Small intestine (tissue), 7 donors: ENCODE measurements around the gene MAP3K10. TPM values are rescaled to one million over a fixed set of nuclear protein-coding genes. Genes with fewer than 3 reads are reported as not detected.

Experiments
- DNase-seq, 2 donors: peaks; one replicate each; pipeline versions ENCODE4 v3.0.0 to v3.0.0-alpha.2; 2013
- FAIRE-seq: peaks from 2 replicates; lab custom pipeline; 2012; peaks lifted over from hg19 to GRCh38; lab: Jason Lieb, UNC
- H3K27ac ChIP-seq, 3 donors: one replicate each; pipeline ENCODE4 v1.5.1; 2013; ENCODE audit warnings: low read length in 2 of 3, mild to moderate bottlenecking in 2 of 3, control low read depth in 1 of 3, inconsistent platforms in 1 of 3, low read depth in 1 of 3, moderate library complexity in 1 of 3
- H3K27me3 ChIP-seq, 3 donors: one replicate each; pipeline ENCODE4 v1.6.1; 2013; ENCODE audit warnings: low read length in 3 of 3, inconsistent platforms in 1 of 3; ENCODE audit not compliant: control insufficient read depth in 3 of 3, insufficient read depth in 3 of 3
- H3K36me3 ChIP-seq, 3 donors: one replicate each; pipeline ENCODE4 v1.6.1; 2013; ENCODE audit warnings: low read length in 3 of 3, inconsistent platforms in 1 of 3, low read depth in 1 of 3, mild to moderate bottlenecking in 1 of 3, moderate library complexity in 1 of 3; ENCODE audit not compliant: control insufficient read depth in 3 of 3, insufficient read depth in 2 of 3
- H3K4me1 ChIP-seq, 3 donors: one replicate each; pipeline ENCODE4 v1.6.1; 2013; ENCODE audit warnings: low read length in 2 of 3, inconsistent platforms in 1 of 3, low read depth in 1 of 3, mild to moderate bottlenecking in 1 of 3, moderate library complexity in 1 of 3; ENCODE audit not compliant: control insufficient read depth in 3 of 3, insufficient read depth in 2 of 3
- H3K4me3 ChIP-seq, 3 donors: one replicate each; pipeline ENCODE4 v1.5.1; 2013; ENCODE audit warnings: low read length in 3 of 3, control low read depth in 1 of 3, inconsistent platforms in 1 of 3, low read depth in 1 of 3, mild to moderate bottlenecking in 1 of 3, moderate library complexity in 1 of 3
- H3K9me3 ChIP-seq, 2 donors: one replicate each; pipeline ENCODE4 v1.6.1; 2013; ENCODE audit warnings: low read depth in 1 of 2, low read length in 1 of 2; ENCODE audit not compliant: control insufficient read depth in 2 of 2, insufficient read depth in 1 of 2
- WGBS, 3 donors: extraction: QIAGEN DNeasy Blood & Tissue Kit; methylation state at CpG; one replicate each; pipeline ENCODE4 v1.1.7; 2013; 5-methylcytosine and 5-hydroxymethylcytosine counted together
- polyA plus RNA-seq, 4 donors: library from polyadenylated mRNA; stranded (reverse) in 3 of 4; unstranded in 1 of 4; fragments of 200-250 nt in 3 of 4; fragments of 120-200 nt in 1 of 4; gene quantifications; one replicate each; pipeline versions ENCODE4 v1.2.1 to v1.2.3, GENCODE V29; 2013
- donor health status: healthy with polysubstance abuse.
- donor health status: control.
- donor health status: control.
- donor health status: Bipolar disorder and iron deficiency.
- donor health status: healthy.

The MAP3K10 gene
- polyA plus RNA-seq, 4 donors, result 5.4 to 9.7 (median 6.9) TPM

DNA sequence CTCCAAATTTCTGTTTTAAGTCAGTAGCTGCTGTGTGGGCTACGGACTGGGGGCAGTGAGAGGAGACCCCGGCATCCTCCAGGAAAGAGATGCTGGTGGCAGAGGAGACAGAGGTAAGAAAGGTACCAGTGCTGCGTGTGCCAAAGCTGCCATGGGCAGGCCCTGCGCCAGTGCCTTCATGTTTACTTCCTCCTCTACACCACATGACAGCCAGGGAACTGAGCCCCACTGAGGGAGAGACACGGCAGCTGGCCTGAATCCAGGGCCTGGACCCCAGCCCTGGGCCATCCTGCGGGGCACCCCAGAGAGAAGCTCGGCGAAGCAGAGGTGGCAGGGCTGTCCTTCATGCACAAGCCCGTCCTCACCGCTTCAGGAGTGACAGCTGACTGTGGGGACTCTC is 58.0 kb downstream of the MAP3K10 start:
- H3K9me3 ChIP-seq, result no peaks in the 10 kb centered on the region
- DNase-seq (no peak), FAIRE-seq (no peak)
- H3K4me3 ChIP-seq, result no peak overlapping the region
- no peaks in the 10 kb centered on the region for H3K27me3 ChIP-seq
- H3K4me1 ChIP-seq, result peaks cover 0 to 10% (median 3%) of the 10 kb centered on the region in 3 donors
- H3K27ac ChIP-seq, result no peak overlapping the region
- H3K36me3 ChIP-seq, result peaks cover 2 to 57% (median 9%) of the 10 kb centered on the region in 3 donors
- 85 to 89% (median 88%) methylated on average over 10 of the region's 10 CpGs for WGBS, 3 donors

DNA sequence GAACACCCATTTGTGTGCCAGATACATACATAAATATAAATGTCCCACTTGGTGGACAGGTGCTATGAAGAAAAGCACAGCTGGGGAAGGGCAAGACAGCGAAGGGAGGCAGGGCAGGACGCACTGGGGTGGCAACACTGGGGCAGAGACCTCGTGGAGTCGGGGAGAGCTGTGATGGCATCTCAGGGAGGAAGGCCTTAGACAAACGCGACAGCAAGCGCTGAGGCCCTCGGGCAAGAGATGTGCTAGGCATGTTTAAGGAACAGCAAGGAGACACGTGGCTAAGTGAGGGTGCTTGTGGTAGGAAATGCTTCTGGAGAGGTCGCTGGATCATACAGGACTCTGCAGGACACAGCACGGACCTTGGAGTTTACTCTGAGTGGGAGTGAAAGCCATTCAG is 58.6 kb downstream of the MAP3K10 start:
- no peaks in the 10 kb centered on the region for H3K9me3 ChIP-seq
- no peaks in the 10 kb centered on the region for H3K27me3 ChIP-seq
- DNase-seq, result no peak
- peaks cover 2 to 57% (median 9%) of the 10 kb centered on the region in 3 donors for H3K36me3 ChIP-seq
- no peak overlapping the region for H3K27ac ChIP-seq
- H3K4me3 ChIP-seq, result no peak overlapping the region
- 86 to 88% (median 88%) methylated on average over 11 of the region's 11 CpGs for WGBS, 3 donors
- H3K4me1 ChIP-seq, result peaks cover 0 to 11% (median 3%) of the 10 kb centered on the region in 3 donors
- no peak for FAIRE-seq

GRCh38 chr19:40251244-40251643 is 60.0 kb downstream of the MAP3K10 start:
- H3K27ac ChIP-seq, result no peak overlapping the region
- no peak for FAIRE-seq
- peaks cover 6 to 69% (median 16%) of the 10 kb centered on the region in 3 donors for H3K36me3 ChIP-seq

DNA sequence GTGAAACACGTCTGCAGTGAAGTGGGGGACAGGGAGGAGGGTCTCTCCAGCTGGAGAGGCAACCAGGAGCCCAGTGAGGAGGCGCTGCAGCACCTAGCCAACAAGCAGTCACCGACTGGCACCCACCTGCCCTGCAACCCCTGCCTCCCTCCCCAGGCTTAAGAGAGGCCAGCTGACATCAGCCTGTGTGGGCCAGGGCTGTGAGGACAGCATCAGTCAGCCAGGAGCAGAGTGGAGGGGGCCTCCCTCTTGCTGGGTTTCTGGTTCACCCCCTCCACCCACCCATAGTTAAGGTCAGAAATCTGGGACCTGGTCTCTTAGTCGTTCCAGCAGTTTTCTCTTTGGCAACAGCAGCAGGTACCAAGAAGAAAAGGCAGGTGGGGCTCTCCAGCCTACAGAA is 60.8 kb downstream of the MAP3K10 start:
- no peaks in the 10 kb centered on the region for H3K27me3 ChIP-seq
- FAIRE-seq (no peak), DNase-seq (no peak)
- H3K27ac ChIP-seq, result no peak overlapping the region
- H3K36me3 ChIP-seq, result peaks cover 9 to 72% (median 18%) of the 10 kb centered on the region in 3 donors
- H3K4me1 ChIP-seq, result peaks cover 0 to 26% (median 7%) of the 10 kb centered on the region in 3 donors
- no peaks in the 10 kb centered on the region for H3K9me3 ChIP-seq
- no peak overlapping the region for H3K4me3 ChIP-seq
- 62 to 73% (median 63%) methylated on average over 4 of the region's 4 CpGs for WGBS, 3 donors

More at GRCh38 chr19:40251244-40251643, 60.0 kb downstream of the MAP3K10 start:
- Histone ChIP-seq H3K4me3 (no peak overlapping the region), H3K4me1 (peaks cover 0 to 22% (median 7%) of the 10 kb centered on the region in 3 donors), H3K9me3 (no peaks in the 10 kb centered on the region), H3K27me3 (no peaks in the 10 kb centered on the region)
- no peak for DNase-seq

GRCh38 chr19:40252395-40252794 is 61.2 kb downstream of the MAP3K10 start:
- H3K27me3 ChIP-seq, result no peaks in the 10 kb centered on the region
- H3K36me3 ChIP-seq, result peaks cover 9 to 72% (median 18%) of the 10 kb centered on the region in 3 donors
- no peak for FAIRE-seq
- peaks cover 0 to 26% (median 7%) of the 10 kb centered on the region in 3 donors for H3K4me1 ChIP-seq
- no peaks in the 10 kb centered on the region for H3K9me3 ChIP-seq
- H3K27ac ChIP-seq, result no peak overlapping the region
- no peak overlapping the region for H3K4me3 ChIP-seq
- 21 to 66% (median 47%) methylated on average over 7 of the region's 7 CpGs for WGBS, 3 donors
- no peak for DNase-seq

GRCh38 chr19:40253611-40254092 is 62.4 kb downstream of the MAP3K10 start:
- Histone ChIP-seq H3K9me3 (no peaks in the 10 kb centered on the region), H3K27ac (no peak overlapping the region), H3K27me3 (no peaks in the 10 kb centered on the region), H3K4me3 (no peak overlapping the region), H3K4me1 (peaks cover 0 to 26% (median 7%) of the 10 kb centered on the region in 3 donors), H3K36me3 (peaks cover 9 to 61% (median 18%) of the 10 kb centered on the region in 3 donors)
- peak; percentile 31 to 48 for DNase-seq
- WGBS, 3 donors, result 18 to 47% (median 33%) methylated on average over 8 of the region's 8 CpGs
- FAIRE-seq, result no peak

DNA sequence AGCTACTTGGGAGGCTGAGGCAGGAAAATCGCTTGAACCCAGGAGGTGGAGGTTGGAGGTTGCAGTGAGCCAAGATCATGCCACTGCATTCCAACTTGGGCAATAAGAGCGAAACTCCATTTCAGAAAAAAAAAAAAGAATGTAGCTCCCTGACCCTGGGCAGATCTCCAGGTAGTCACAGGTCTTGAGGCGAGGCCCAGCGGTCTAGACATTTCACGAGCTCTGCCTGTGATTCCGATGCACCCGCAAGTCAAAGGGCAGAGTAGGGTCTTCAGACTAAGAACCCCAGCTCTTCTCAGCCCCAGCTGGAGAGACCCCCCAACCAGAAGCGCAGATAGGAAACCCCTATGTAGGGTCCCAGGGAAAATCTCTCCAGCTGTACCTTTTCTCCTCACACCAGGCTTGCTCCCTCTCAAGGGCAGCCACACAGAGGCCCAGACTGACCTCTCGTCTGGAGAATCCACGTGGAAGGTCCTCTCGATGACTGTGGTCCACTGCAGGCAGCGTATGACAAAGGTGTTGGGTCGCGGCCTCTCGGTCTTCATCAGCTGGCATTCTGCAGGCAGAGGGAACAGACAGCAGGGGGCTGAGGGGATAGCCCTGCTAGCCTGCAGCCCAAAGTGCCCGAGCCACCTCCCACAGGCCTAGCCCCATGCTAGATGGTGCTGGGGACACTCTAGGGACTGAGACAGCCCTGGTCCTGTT is 63.6 kb downstream of the MAP3K10 start:
- peak; percentile 18 to 53 for DNase-seq
- no peak for FAIRE-seq
- H3K27ac ChIP-seq, result peak overlapping the region in 1 of 3 donors; percentile 36
- 59 to 83% (median 63%) methylated on average over 16 of the region's 16 CpGs for WGBS, 3 donors
- H3K36me3 ChIP-seq, result peaks cover 9 to 52% (median 18%) of the 10 kb centered on the region in 3 donors
- no peaks in the 10 kb centered on the region for H3K9me3 ChIP-seq
- H3K4me3 ChIP-seq, result no peak overlapping the region
- peaks cover 0 to 26% (median 7%) of the 10 kb centered on the region in 3 donors for H3K4me1 ChIP-seq
- H3K27me3 ChIP-seq, result no peaks in the 10 kb centered on the region

GRCh38 chr19:40255619-40256166 is 64.5 kb downstream of the MAP3K10 start:
- WGBS, 3 donors, result 62 to 83% (median 69%) methylated on average over 3 of the region's 3 CpGs
- Histone ChIP-seq H3K9me3 (no peaks in the 10 kb centered on the region), H3K27ac (no peak overlapping the region), H3K4me3 (no peak overlapping the region), H3K4me1 (peaks cover 0 to 26% (median 7%) of the 10 kb centered on the region in 3 donors), H3K27me3 (no peaks in the 10 kb centered on the region), H3K36me3 (peaks cover 9 to 49% (median 17%) of the 10 kb centered on the region in 3 donors)
- DNase-seq (peak in 1 of 2 donors; percentile 20), FAIRE-seq (no peak)
